ENCODE results near the gene TMEM131. TPM values are rescaled to one million over a fixed set of nuclear protein-coding genes. Genes with fewer than 3 reads are reported as not detected.

The TMEM131 gene
- total and polyA plus RNA-seq, 10 of the 15 experiments (the other 5 are each of a cell fraction or from before 2014, with no cell fraction given), result 6.0 to 48.2 (median 23.2) TPM

GRCh38 chr2:97733341-97734035 lies 262.3 kb downstream of the TMEM131 start:
- RAD21 ChIA-PET (ENCODE audit: unreplicated experiment), result no interaction called here
- Histone ChIP-seq H3K4me3 (no peak overlapping the region), H3K9me3 (replicated peaks; ENCODE audit: control insufficient read depth, insufficient read depth, low read length) (peaks cover 2% of the 10 kb centered on the region; the same call in 1 of the 3 replicates), H3K27ac (ENCODE audit: control insufficient read depth, insufficient read depth) (no peak overlapping the region), H3K36me3 (ENCODE audit: control insufficient read depth in 2 of 2, insufficient read depth in 2 of 2, low read length in 1 of 2) (no peaks in the 10 kb centered on the region), H2AFZ (ENCODE audit: control insufficient read depth, low read depth, low read length) (no peak overlapping the region), H3K4me2 (ENCODE audit: control insufficient read depth, insufficient read depth) (no peak overlapping the region), H3K9ac (ENCODE audit: control insufficient read depth, insufficient read depth, low read length) (no peak overlapping the region), H3K4me1 (ENCODE audit: control insufficient read depth, insufficient read depth, low read length) (no peaks in the 10 kb centered on the region), H3K79me2 (ENCODE audit: control insufficient read depth, insufficient read depth, low read length) (no peaks in the 10 kb centered on the region), H3K27me3 (replicated peaks in 1 of 2; ENCODE audit: control insufficient read depth in 2 of 2, insufficient read depth in 2 of 2, low read length in 1 of 2) (no peaks in the 10 kb centered on the region), H4K20me1 (ENCODE audit: control insufficient read depth, insufficient read depth) (no peaks in the 10 kb centered on the region)
- WGBS (ENCODE audit: insufficient coverage, insufficient replicate concordance, low lambda C conversion rate, missing lambda C conversion rate), result 55% methylated on average over 20 of the region's 20 CpGs
- BruUV-seq (replicated peaks), result no TSS peak
- in situ Hi-C loops (cut with MboI), result loop anchor here (10.0 kb wide), 2 partner anchors 651 to 1669 kb away; no protein-coding TSS in a partner anchor
- FAIRE-seq (no peak), ATAC-seq (no peak), DNase-seq (ENCODE audit: low read depth, low spot score) (no peak)
- SMC1A ChIA-PET (ENCODE audit: uncharacterized antibody, unreplicated experiment), result no interaction called here
- CTCF ChIA-PET, result no interaction called here
- intact Hi-C loops (cut with micrococcal nuclease; ENCODE audit: unreplicated experiment), result no loop called here
- TF ChIP-seq TAF1 (IDR thresholded peaks at IDR 0.05; ENCODE audit: borderline replicate concordance, low read depth, low read length), result no peak
- TF ChIP-seq NFYB (IDR thresholded peaks at IDR 0.05; ENCODE audit: insufficient read depth, low read depth, low read length), result no peak
- no peak for TF ChIP-seq ZNF24 (IDR thresholded peaks at IDR 0.05)
- TF ChIP-seq MYC (IDR thresholded peaks at IDR 0.05; ENCODE audit: insufficient read depth, insufficient read length, insufficient replicate concordance, low read length, severe bottlenecking), result no peak
- TF ChIP-seq SMAD5 (IDR thresholded peaks at IDR 0.05; ENCODE audit: low read depth), result no peak
- TF ChIP-seq SMC3 (IDR thresholded peaks at IDR 0.05; ENCODE audit: borderline replicate concordance, low read length), result no peak
- TF ChIP-seq RUNX3 (IDR thresholded peaks at IDR 0.05; ENCODE audit: low read length), result no peak
- no peak for TF ChIP-seq NRF1 (conservative IDR thresholded peaks at IDR 0.05; ENCODE audit: low read depth, low read length)
- TF ChIP-seq STAT3 (IDR thresholded peaks at IDR 0.05; ENCODE audit: low read depth, low read length), result no peak
- no peak for TF ChIP-seq TCF12 (IDR thresholded peaks at IDR 0.05; ENCODE audit: low read depth, low read length)
- no peak for TF ChIP-seq E2F8 (IDR thresholded peaks at IDR 0.05; ENCODE audit: low read depth, partially characterized antibody)
- TF ChIP-seq IKZF2 (IDR thresholded peaks at IDR 0.05), result no peak
- no peak for TF ChIP-seq TARDBP (IDR thresholded peaks at IDR 0.05; ENCODE audit: borderline replicate concordance)
- POLR2A ChIA-PET, result no interaction called here

All from GM12878 (cell line).